ENCODE results near the gene UBASH3A.

Gene UBASH3A

DNA sequence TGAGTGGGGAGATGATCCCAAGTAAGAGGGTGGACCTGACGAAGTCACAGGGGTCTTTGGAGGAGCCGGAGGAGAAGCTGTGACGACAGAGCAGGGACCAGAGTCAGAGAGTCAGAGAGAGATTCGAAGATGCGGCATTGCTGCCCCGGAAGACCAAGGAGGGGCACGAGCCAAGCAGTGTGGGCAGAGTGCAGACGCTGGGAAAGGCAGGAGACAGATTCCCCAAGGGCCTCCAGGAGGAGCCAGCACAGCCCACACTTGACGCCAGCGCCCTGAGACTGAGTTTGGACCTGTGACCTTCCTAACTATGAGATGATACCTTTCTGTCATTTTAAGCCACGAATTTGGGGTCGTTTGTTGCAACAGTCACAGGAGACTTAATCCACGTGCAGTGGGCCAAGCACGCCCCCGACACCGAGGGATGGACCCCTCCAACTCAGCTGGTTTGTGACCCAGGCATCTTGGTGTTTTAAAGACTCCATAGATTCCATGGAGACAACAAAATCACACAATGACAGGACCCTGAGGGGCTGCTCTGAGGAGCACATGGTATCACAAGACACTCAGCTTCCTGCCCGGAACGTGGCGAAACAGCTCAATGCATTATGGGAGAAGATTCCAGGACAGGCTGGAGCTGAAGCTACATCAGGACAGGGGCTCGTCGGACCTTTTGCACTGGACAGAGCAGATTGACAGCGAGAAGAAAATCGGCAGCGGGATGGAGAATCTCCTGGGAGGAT is 26.3 kb upstream of the UBASH3A start:
- in situ Hi-C loops (cut with HindIII; ENCODE audit: low pct_unique_long_range_greater_than_20kb, low sequenced_read_pairs): no loop called here
- TF ChIP-seq JUND (IDR thresholded peaks at IDR 0.05; ENCODE audit: low read depth): no peak
- DNase-seq (ENCODE audit: low read depth in 1 of 2, low spot score in 1 of 2): no peak

DNA sequence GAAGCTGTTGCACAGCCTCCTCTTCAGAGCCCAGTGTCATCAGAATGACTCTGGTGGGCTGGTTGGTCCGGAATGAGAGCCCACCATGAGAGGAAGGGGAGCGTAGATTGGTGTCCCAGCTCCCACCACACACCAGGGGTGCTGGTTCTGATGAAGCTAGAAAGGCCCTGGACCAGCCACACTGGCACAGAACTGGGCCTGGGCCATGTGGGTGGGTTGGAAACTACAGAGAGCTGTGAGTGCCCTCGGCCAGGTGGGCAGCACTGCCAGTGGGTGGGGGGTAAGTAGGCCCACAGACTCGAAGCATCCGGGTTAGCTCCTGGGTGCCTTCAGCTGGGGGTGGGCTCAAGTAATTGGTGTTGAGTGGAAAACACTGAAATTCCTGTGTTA is 25.8 kb upstream of the UBASH3A start:
- DNase-seq (ENCODE audit: low read depth in 1 of 2, low spot score in 1 of 2): no peak
- in situ Hi-C loops (cut with HindIII; ENCODE audit: low pct_unique_long_range_greater_than_20kb, low sequenced_read_pairs): no loop called here
- TF ChIP-seq JUND (IDR thresholded peaks at IDR 0.05; ENCODE audit: low read depth): no peak

GRCh38 chr21:42378418-42378817 is 25.3 kb upstream of the UBASH3A start:
- no peak for TF ChIP-seq JUND (IDR thresholded peaks at IDR 0.05; ENCODE audit: low read depth)
- in situ Hi-C loops (cut with HindIII; ENCODE audit: low pct_unique_long_range_greater_than_20kb, low sequenced_read_pairs): no loop called here
- DNase-seq (ENCODE audit: low read depth in 1 of 2, low spot score in 1 of 2): no peak

GRCh38 chr21:42379426-42380215 is 24.1 kb upstream of the UBASH3A start:
- no peak for TF ChIP-seq JUND (IDR thresholded peaks at IDR 0.05; ENCODE audit: low read depth)
- no peak for DNase-seq (ENCODE audit: low read depth in 1 of 2, low spot score in 1 of 2)
- in situ Hi-C loops (cut with HindIII; ENCODE audit: low pct_unique_long_range_greater_than_20kb, low sequenced_read_pairs): no loop called here

GRCh38 chr21:42381347-42381984 is 22.2 kb upstream of the UBASH3A start:
- DNase-seq (ENCODE audit: low read depth in 1 of 2, low spot score in 1 of 2): peak; percentile 62 to 85
- TF ChIP-seq JUND (IDR thresholded peaks at IDR 0.05; ENCODE audit: low read depth): no peak
- in situ Hi-C loops (cut with HindIII; ENCODE audit: low pct_unique_long_range_greater_than_20kb, low sequenced_read_pairs): no loop called here

DNA sequence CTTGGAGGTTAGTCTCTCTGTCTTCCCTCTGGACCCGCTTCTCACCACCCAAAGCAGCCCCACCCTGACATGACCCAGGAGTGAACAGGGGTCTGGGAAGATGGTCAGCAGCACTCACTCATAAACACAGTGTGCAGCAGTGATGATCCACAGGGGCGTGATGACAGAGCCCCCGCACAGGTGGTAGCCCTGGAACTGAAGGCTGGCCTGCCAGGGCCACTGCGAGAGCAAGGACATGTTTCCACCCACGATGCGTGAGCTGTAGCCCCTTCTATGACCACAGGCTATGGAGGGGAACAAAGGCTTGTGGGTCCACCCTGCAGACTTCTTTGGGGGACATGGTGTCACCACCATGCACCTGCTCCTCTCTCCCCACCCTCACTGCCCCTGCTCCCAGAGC is 20.8 kb upstream of the UBASH3A start:
- in situ Hi-C loops (cut with HindIII; ENCODE audit: low pct_unique_long_range_greater_than_20kb, low sequenced_read_pairs): no loop called here
- TF ChIP-seq JUND (IDR thresholded peaks at IDR 0.05; ENCODE audit: low read depth): no peak
- no peak for DNase-seq (ENCODE audit: low read depth in 1 of 2, low spot score in 1 of 2)

- in situ Hi-C loops (cut with HindIII; ENCODE audit: low pct_unique_long_range_greater_than_20kb, low sequenced_read_pairs): no loop called here
- TF ChIP-seq JUND (IDR thresholded peaks at IDR 0.05; ENCODE audit: low read depth): no peak
Observed at GRCh38 chr21:42383331-42383730, 20.4 kb upstream of the UBASH3A start.

DNA sequence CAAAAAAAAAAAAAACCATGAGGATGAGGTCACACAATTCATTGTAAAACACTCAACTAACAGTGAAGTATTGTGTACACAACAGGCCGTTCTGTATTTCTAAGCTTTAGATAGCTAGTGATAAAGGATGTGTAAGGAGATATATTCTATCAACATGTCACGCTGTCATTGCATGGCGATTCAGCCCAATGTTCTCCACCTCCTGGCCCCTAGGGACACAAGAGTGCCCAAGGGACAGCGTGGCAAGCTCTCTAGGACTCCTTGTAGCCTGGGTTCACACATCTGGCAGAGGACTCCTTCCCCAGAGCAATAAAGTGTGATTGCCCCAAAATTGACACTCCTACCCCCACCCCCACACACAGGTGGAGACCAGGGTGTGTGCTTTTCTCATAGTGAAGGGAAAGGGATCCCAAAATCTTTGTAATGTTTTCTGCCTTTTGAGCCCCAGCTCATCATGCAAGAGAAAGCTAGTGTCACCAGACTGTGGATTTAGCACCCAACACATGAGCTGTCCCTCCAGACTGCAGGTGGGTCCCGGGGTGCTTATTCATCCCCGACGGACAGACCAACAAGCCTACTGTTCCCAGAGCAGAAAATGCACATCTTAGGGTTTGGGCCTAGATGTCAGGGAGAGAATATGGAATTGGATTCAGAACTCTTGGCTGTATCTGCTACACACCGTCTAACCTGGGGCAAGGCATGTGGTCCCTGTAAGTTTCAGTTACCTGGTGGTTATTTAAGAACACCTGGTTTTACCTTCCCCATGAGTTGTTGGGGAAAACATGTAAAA is 19.4 kb upstream of the UBASH3A start:
- no peak for TF ChIP-seq JUND (IDR thresholded peaks at IDR 0.05; ENCODE audit: low read depth)
- in situ Hi-C loops (cut with HindIII; ENCODE audit: low pct_unique_long_range_greater_than_20kb, low sequenced_read_pairs): no loop called here
- no peak for DNase-seq (ENCODE audit: low read depth in 1 of 2, low spot score in 1 of 2)

More at GRCh38 chr21:42383331-42383730, 20.4 kb upstream of the UBASH3A start:
- no peak for DNase-seq (ENCODE audit: low read depth in 1 of 2, low spot score in 1 of 2)

DNA sequence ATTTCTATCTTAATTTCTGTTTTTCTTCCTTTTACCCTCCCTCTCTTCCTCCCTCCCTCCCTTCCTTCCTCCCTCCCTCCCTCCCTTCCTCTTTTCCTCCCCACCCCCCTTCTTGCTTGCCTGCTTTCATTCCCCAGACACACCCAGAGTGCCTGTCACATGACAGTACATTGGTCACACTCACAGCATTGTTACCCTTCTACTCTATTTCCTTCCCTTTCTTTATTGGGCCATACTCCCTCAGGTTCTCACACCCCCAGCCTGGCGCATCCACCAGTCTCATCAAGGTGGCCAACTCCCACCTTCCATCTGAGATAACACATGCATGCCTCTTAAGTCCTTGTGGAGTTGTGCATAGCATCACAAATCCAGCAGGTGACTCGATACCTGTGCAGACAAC is 18.7 kb upstream of the UBASH3A start:
- no peak for TF ChIP-seq JUND (IDR thresholded peaks at IDR 0.05; ENCODE audit: low read depth)
- no peak for DNase-seq (ENCODE audit: low read depth in 1 of 2, low spot score in 1 of 2)
- in situ Hi-C loops (cut with HindIII; ENCODE audit: low pct_unique_long_range_greater_than_20kb, low sequenced_read_pairs): no loop called here

DNA sequence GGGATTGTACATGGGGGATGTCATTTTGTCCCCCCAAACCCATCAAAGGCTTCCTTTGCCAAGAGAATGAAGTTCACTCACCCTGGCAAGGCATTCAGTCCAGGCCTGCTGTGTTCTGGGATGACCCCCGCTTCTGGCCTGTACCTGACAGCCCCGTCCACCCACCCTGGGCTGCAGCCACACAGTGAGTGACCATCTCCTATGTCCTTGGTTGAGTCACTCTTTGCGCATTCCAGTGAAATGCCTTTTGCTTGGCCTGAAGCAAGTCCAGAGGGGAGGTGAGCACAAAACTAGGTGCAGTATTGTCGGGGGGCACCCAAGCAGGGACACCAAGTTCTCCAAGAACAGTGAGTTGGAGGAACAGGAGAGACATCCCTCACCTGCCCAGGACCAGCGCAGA is 18.1 kb upstream of the UBASH3A start:
- in situ Hi-C loops (cut with HindIII; ENCODE audit: low pct_unique_long_range_greater_than_20kb, low sequenced_read_pairs): no loop called here
- no peak for TF ChIP-seq JUND (IDR thresholded peaks at IDR 0.05; ENCODE audit: low read depth)
- no peak for DNase-seq (ENCODE audit: low read depth in 1 of 2, low spot score in 1 of 2)

- TF ChIP-seq JUND (IDR thresholded peaks at IDR 0.05; ENCODE audit: low read depth): no peak
- in situ Hi-C loops (cut with HindIII; ENCODE audit: low pct_unique_long_range_greater_than_20kb, low sequenced_read_pairs): no loop called here
- DNase-seq (ENCODE audit: low read depth in 1 of 2, low spot score in 1 of 2): no peak
Observed at GRCh38 chr21:42386034-42386591, 17.6 kb upstream of the UBASH3A start.

- no peak for DNase-seq (ENCODE audit: low read depth in 1 of 2, low spot score in 1 of 2)
- no peak for TF ChIP-seq JUND (IDR thresholded peaks at IDR 0.05; ENCODE audit: low read depth)
- in situ Hi-C loops (cut with HindIII; ENCODE audit: low pct_unique_long_range_greater_than_20kb, low sequenced_read_pairs): no loop called here
Observed at GRCh38 chr21:42387164-42387563, 16.5 kb upstream of the UBASH3A start.
